Kidney tubule cell (primary cell): ENCODE data around the gene FBRS.
"Not testable (repeated sequence)": the region's sequence is repeated elsewhere in the genome, so short reads cannot be mapped to it uniquely, and the experiment has no call there.

ENCODE experiments used
- DNase-seq: peaks from one replicate; pipeline ENCODE4 v3.0.0-alpha.2; 2018; ENCODE audit warnings: low spot score

The FBRS gene

DNA sequence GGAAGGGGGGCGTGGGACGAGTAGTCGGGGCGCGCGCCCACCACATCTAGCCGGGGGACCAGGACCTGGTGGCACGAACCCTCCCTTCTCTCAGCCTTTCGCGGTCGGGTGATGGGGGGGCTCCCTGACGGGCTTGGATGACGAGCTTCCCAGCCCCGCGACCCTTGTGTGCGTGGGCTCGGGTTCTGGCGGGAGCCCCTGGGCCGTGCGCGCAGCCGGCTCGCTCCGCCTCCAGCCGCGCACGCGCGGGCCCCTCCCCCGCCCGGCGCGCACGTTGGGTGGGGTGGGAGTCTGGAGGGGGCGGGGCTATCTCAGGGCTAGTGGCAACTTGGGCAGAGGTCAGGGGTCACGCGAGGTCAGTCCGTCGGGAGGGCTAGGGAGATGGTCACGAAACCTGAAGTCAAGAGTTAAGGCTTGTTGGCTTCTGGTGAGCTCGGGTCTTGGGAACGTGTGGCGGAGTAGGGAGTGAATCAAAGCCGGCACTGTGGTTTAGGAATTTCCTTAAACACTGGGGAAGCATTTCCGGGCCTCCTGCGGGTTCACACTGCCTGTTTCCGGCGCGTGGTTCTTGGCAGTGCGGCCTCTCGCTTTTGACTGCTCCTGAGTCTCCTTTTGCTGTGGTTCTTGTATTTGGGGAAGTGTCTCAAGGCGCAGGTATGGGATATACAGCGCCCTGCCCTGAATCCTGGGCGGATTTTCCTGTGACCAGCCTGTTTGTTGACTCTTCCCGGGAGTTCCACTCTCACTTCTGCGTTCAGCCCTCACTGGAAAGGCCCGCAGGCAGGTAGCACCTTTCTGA lies 40.8 kb downstream of the FBRS start, which contains the start of gene SRCAP:
Gene SRCAP, plus strand, starts transcription at position 356 of the 799 bp plus-strand sequence. CDS start 1,654 bp downstream, outside the sequence.
- peak; percentile 78 for DNase-seq

- DNase-seq: peak; percentile 8
Measured at GRCh38 chr16:30699615-30700099, 41.4 kb downstream of the FBRS start.

GRCh38 chr16:30700491-30700890 lies 42.3 kb downstream of the FBRS start:
- no peak for DNase-seq

DNA sequence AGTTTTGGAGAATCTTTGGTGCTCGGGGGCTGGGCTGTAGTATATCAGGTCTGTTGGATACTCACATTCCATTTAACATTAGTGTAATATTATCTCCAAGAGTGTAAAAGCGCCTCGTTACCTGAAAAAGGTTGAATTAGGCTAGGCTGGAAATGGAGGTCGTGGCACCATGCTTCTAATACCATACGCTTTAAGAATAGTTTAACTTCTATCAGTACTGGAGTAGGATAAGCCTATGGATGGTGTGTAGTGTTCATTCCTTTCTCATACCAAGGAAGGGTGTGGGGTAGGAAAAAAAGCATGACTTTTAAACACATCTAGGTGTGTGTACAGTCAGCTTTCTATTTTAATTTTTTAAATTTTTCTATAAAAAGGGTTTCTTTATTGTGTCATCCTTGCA lies 42.7 kb downstream of the FBRS start:
- no peak for DNase-seq

DNA sequence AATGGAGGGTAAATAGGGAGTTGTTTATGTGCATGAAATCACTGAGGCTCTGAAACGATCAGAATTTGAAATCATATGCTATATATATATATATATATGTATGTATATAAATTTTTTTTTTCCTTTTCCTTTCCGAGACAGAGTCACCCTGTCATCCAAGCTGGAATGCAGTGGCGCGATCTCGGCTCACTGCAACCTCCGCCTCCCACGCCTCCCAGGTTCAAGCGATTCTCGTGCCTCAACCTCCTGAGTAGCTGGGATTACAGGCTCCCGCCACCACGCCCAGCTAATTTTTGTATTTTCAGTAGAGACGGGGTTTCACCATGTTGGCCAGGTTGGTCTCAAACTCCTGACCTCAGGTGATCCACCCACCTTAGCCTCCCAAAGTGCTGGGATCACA lies 44.8 kb downstream of the FBRS start:
- not testable (repeated sequence) for DNase-seq

DNA sequence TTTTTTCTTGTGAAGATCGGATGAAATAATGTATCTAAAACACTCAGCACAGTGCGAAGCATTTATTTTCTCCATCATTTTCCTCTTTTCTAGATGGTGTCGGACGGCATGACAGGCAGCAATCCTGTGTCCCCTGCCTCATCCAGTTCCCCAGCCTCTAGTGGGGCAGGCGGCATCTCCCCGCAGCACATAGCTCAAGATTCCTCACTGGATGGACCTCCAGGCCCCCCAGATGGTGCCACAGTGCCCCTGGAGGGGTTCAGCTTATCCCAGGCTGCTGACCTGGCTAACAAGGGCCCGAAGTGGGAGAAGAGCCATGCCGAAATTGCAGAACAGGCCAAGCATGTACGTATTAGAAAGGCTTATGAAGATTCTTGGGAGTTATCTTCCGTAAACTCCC lies 45.7 kb downstream of the FBRS start:
- no peak for DNase-seq

DNA sequence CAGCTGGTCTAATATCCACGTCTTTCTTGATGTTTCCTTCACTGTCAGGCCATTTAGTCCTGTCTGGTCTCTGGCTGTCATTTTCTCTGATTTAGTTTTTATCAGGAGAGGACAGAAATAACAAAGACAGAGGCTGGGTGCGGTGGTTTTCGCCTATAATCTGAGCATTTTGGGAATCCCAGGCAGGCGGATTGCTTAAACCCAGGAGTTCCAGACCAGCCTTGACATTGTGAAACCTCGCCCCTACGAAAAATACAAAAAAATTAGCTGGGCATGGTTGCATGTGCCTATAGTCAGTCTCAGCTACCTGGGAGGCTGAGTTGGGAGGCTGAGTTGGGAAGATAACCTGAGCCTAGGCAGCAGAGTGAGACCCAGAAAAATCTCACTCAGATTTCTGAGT lies 47.8 kb downstream of the FBRS start:
- DNase-seq: no peak

- DNase-seq: no peak
Measured at GRCh38 chr16:30710971-30711370, 52.7 kb downstream of the FBRS start.

DNA sequence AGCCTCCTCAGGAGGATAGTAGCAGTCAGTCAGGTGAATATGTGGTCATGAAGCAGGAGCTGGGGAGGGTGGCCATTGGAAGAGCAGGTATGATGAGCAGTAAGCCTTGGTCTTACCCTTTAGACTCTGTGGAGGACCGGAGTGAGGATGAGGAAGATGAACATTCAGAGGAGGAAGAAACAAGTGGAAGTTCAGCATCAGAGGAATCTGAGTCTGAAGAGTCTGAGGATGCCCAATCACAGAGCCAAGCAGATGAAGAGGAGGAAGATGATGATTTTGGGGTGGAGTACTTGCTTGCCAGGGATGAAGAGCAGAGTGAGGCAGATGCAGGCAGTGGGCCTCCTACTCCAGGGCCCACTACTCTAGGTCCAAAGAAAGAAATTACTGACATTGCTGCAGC lies 53.5 kb downstream of the FBRS start:
- no peak for DNase-seq

- peak; percentile 17 for DNase-seq
Measured at GRCh38 chr16:30715750-30716445, 57.7 kb downstream of the FBRS start.

- no peak for DNase-seq
Measured at GRCh38 chr16:30720086-30720485, 61.9 kb downstream of the FBRS start.
